GM19372 (cell line): ENCODE data around the gene PRKCA.
A peak's percentile ranks its signal among the peaks of the same experiment; 100 is the strongest.
"Not testable (repeated sequence)": the region's sequence is repeated elsewhere in the genome, so short reads cannot be mapped to it uniquely, and the experiment has no call there.

Experiments used
- ATAC-seq: cut with Tn5 transposase; IDR thresholded peaks from one replicate; pipeline ENCODE4 v1.9.1; 2021; ENCODE audit warnings: mild to moderate bottlenecking, low read depth, moderate library complexity; ENCODE audit not compliant: unreplicated experiment

PRKCA gene

DNA sequence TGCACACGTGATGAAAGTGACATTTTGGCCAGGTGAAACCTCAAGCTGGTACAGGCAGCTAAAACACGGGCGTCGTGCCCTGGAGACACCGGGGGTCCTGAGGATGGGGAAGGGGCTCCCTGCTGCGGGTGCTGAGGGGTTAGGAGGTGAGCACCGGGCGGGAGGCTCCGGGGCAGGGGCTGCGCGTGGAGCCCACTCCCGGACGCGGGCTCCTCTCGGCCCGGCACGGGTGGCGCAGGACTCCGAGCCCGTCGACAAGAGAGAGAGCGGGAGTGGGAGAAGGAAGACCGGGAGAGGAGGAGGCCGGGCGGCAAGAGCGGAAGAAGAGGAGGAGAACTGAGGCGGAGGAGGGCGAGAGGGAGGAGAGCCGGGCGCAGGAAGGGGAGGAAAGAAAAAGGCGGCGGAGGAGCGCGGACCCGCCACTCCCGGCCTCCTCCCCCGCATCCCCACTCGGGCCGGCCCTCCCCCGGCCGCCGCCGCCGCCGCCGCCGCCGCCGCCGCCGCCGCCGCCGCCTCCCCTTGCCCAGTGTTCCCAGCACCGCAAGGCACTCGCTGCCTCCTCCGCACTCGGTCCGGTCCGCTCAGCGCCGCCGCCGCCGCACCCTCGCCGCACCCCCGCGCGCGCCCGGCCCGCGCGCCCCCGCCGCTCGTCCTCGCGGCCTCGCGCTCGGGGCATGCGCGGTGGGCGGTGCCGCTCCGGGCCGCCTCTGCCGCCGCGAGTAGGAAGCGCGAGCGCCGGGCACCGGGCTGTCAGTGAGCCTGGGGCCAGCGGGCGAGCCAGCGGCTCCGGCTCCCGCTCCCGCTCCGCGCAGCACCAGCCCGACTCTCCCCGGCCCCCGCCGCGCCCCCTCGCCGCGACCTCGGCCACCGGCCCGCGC is at the start of gene PRKCA:
PRKCA (plus strand) TSS at position 750 of the 878 bp plus-strand sequence.
- ATAC-seq = peak; percentile 63

DNA sequence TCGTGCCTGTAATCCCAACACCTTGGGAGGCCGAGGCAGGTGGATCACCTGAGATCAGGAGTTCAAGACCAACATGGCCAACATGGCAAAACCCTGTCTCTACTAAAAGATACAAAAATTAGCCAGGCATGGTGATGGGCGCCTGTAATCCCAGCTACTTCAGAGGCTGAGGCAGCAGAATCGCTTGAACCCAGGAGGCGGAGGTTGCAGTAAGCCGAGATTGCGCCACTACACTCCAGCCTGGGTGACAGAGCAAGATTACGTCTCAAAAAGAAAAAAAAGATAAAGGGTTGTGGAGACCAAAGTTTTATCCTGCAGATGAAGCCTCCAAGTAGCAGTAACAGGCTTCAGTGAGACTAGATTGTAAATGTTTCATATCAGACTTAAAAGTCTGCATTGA is 49.0 kb upstream of the PRKCA start:
- not testable (repeated sequence) for ATAC-seq

DNA sequence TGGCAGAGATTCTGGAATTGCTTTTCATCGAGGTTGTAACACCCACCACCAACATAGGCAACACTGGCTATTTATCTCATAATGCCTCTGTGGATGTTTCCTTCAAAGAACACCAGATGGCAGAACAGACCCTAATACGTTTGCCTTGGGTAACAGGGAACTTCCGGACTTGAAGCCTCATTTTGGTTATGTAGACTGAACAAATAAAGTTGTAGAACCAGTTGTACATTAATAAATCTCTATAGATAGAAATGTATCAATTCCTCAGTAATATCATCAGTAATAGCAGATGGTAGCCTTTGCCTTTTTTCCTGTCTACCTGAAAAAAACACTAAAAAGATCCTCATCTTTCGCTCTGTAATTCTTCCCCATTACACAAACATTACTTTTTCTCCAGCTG is 47.3 kb upstream of the PRKCA start:
- ATAC-seq = no peak

DNA sequence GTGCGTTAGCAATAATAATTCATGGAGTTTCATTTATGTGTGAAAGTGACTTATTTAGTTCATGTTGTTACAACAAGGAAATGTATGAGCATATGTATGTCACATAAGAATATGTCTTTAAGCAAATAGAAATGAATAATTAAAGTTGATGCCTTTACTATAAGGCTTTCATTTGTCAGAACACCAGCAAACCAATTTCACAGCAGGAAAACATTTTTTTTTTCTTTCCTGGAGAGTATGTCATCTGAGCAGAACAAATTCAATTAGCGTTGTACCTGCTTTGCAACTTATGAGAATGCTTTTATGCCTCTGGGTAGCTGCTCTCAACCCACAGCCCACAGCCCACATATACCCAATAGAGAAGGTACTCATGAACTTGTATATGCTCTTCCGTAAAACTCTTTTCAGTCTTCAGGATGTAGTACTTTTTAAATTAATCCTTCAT is 46.9 kb upstream of the PRKCA start:
- no peak for ATAC-seq

DNA sequence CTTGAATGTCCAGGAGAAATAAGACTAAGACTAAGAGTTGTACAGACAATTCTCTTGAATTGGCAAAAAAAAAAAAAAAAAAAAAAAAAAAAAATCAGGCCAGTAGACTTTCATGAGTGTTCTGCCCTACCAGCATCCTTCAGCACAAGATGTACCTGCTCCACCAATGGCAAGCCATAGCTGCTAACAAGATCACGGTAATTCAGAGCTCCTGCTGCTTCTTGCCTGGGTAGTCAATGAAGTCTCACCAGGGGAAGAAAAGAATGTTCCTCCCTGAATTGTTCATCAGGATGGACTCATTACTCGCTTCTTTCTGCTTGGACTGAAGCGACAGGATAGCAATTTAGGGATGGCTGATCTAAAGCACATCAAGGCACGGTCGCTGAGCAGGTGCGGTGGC is 42.1 kb upstream of the PRKCA start:
- ATAC-seq = no peak

DNA sequence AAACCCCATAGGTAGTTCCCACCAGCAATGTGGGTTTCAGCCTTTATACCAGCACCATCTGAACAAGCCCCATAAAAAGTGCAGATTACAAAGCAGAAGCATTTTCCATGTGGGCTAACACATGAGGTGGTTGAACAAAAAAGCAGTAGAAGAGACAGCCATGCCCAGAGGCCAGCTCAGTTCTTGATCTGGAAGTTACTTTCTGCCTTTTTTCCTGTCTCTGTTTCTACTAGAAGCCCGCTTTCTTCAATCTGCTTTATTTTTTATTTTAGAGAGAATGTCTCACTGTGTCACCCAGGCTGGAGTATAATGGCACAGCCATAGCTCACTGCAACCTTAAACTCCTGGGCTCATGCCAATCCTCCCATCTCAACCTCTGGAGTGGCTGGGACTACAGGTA is 41.7 kb upstream of the PRKCA start:
- ATAC-seq = no peak

DNA sequence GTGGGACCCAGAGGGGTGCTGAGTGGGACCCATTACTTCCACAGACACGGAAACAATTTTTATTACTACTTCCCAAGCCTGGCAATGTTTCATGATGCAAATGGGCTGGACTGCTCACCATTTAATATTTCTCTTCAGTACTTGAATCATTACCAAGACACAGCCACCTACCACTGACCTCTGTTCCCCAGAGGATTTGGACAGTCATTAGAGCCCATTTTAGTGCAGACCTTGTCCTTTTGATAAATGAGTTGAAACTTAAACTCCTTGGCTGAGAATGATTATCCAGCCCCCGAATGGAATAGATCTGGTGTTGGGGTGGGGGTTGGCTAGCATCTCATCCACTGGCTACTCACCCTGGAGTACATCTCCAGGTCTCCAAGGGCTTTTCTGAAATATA is 39.6 kb upstream of the PRKCA start:
- no peak for ATAC-seq

DNA sequence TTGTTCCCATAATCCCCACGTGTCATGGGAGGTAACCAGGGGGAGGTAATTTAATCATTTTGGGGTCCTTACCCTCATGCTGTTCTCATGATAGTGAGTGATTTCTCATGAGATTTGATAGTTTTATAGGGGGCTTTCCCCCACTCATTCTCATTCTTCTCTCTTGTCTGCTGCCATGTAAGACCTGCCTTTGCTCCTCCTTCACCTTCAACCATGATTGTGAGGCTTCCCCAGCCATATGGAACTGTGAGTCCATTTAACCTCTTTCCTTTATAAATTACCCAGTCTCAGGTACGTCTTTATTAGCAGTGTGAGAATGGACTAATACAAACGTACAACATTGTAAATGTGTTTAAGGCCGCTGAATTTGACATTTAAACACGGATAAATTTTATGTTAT is 37.7 kb upstream of the PRKCA start:
- ATAC-seq = no peak

DNA sequence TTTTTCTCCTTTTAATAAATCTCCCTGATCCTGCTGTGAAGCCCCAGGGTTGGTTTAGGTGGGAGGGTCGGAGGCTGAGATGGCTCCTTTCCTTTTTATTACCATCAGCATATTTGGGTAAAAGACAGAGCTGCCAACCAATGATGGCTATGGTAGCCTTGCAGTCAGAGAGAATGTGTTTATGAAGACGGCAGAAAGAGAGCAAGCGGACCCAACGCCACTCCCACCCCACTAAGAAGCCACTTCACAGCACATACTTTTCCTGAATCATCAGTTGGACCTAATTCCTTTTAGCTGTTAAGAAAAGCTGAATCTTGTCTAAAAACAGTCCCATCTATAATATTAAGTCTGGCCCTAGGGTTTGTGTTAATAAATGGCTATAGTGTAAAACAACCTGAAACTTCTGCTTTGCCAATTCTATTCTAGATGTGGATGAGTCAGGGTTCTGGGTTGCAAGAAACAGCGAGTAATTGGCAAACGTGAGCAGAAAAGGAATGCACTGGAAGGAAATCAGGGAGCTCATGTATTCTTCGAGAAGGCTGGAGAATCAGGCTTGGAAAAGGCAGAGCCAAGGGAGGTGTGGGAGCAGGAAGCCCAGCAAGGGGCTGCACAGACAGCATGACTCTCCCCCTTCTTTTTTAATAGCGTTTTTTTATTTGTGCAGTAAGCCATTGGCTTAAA is 34.0 kb upstream of the PRKCA start:
- ATAC-seq = no peak

DNA sequence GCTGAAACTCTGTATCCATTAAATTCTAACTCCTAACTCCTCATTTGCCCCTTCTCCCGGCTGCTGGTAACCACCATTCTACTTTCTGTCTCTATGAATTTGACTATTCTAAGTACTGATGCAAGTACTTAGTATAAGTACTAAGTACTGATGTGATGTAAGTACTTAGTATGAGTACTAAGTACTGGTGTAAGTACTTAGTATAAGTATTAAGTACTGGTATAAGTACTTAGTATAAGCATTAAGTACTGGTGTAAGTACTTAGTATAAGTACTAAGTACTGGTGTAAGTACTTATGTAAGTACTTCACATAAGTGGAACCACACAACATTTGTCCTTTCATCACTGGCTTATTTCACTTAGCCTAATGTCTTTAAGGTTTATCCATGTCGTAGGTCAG is 32.3 kb upstream of the PRKCA start:
- ATAC-seq = no peak

DNA sequence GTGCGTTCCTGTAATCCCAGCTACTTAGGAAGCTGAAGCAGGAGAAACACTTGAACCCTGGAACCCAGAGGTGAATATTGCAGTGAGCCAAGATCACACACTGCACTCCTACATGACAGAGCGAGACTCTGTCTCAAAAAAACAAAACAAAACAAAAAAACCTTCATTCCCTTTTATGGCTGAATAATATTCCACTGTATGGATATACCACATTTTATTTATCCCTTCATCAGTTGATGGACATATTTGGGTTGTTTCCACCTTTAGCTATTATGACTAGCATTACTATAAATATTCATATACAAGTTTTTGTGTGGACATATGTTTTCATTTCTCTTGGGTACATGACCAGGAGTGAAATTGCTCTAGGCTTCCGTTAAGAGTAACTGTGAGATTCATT is 30.9 kb upstream of the PRKCA start:
- no peak for ATAC-seq

DNA sequence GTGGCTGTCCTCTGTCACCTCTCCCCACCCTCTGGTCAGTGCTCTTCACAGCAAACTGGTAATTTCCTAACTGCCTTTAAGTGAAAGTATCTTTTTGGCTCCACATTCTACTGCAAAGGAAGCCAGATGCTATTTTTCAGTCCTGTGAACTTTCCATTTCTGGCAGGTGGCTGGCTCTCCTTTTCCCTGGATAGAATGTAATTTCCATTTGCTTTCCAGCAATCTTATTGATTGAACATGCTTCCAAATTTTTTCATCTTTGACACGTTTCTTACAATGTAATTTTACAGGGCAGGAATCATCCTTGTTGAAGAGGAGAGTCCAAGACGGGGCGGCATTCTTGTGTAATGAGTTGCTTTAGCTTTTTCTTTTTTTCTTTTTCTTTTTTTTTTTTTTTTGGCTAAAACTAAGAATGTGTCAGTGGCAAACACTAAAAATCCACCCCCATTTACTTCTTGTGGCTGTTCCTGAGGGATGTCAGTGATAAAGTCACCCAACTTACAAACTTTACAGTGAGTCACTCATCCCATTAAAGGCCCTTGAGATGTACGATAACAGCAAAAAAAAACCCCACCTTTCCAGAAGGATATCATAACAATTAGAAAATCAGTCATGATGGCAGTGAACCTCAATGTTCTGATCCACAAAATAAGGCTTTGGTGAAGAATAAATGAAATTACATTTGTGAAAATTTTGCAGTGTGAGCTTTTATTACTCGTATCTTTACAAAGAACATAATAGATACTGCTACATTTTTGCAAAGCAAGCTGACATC is 29.4 kb upstream of the PRKCA start:
- ATAC-seq = no peak

DNA sequence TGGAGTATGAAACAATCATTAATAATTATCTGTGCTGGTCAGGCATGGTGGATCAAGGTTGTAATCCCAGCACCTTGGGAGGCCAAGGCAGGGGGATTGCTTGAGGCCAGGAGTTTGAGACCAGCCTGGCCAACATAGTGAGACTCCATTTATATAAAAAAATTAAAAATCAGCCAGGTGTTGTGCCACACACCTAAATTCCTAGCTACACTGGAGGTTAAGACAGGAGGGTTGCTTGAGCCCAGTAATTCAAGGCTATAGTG is 28.9 kb upstream of the PRKCA start:
- no peak for ATAC-seq

DNA sequence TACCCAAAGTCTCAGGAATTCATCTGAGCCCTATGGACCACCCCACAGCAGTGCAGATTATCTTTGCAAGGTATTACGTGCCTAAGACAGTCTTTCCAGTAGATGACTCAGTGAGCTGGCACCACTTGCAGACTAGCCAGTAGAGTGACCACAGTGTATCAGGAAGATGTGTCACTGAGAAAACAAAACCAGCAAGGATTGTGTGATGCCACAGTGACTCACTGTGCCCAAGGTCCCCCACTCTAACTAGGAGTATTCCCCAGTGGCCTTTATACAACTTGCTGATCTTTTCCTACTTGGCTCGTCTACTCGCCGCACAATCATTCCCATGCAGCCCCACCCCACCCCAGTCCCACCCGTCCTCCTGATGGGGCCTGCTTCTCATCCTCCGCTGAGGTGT is 26.8 kb upstream of the PRKCA start:
- ATAC-seq = no peak

DNA sequence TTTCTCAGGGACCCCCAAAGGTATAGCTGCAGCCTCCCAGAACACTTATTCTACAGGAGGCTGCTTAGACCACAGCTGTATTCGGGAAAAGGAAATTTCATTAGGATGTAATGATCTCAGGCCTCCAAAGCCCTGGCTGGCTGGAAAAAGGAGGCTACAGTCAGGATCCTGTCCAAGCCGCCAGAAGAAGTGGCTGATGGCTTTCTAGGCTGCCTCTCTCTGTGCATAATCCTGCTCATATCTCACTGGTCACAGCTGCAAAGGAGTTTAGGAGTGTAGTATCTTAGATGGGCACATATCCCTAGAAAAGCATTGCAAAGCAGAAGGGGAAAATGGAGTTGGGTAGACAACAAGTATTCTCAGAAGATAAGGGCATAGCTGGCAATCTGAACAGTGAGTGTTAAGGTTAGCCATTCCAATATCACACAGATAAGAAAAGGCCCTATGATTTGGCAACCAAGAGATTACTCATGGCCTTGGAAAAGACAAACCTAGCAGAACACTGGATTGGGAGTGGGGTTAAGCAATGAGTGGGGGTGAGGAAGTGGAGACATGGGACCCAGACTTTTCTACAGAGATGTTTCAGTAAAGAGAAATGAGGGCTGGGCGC is 26.0 kb upstream of the PRKCA start:
- ATAC-seq = no peak

DNA sequence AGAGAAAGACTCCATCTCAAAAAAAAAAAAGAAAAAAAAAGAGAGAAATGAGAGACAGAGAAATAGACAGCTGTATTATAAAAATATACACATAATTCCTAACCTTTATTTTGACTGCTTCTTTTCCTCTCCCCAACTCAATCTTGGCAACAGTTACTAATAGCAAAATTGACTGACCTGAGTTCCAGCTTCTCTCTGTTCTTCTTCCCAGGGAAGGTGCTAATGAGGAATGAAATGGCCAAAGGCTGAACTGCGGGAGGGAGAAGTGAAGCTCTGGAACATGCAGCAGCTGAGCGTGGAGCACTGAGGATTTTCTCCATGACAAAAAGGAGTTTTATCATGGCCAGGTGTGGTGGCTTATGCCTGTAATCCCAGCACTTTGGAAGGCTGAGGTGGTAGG is 25.2 kb upstream of the PRKCA start:
- no peak for ATAC-seq

DNA sequence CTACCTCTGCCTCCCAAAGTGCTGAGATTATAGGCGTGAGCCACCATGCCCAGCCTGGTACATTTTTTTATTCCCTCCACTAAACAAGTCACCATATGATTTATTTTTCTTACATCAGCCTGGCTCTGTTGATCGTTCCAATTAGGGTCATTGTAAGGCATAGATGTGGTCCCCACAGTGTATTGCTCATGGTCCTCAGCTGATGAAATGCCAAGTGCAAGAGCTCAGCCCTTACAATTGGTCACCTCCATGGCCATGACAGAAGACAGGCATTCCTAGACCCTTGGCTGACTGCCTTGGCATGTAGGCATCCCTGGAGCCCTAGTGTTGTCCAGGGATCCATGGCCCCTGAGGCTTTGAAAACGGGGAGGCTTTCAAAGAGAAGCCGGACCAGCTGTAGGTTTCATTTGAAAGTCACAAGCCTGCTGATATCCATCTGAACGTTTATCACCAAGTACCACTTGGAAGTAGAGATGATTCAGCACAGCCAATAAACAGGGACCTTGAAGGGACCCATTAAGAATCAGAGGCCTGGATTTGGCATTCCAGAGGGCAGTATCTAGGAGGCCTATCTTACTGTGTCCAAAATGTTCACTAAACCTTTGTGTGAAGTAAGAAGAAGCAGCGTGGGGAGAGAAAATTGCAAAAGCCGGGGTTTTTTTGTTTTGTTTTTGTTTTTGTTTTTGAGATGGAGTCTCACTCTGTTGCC is 20.6 kb upstream of the PRKCA start:
- ATAC-seq = no peak

DNA sequence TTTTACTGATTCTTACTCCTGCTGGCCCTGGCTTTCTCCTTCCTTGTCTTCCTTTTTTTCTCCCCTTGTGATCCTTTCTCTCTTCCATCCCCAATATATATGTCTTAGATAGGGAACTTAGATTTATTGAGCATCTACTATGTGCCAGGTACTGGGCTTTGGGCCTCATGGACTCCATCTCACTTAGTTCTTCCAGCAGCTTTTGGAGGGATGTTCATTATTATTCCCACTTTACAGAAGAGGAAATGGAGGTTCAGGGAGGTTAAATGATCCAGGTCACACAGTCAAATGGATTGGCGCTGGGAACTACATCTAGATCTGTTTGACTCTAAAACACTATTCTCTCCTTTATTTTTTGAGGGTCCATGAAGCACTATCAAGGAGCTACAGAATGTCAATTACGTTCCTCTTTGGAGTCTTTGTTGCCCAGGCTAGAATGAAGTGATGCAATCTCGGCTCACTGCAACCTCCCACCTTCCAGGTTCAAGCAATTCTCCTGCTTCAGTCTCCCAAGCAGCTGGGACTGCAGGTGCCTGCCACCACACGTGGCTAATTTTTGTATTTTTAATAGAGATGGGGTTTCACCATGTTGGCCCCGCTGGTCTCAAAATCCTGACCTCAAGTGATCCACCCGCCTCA is 19.0 kb upstream of the PRKCA start:
- ATAC-seq = no peak

DNA sequence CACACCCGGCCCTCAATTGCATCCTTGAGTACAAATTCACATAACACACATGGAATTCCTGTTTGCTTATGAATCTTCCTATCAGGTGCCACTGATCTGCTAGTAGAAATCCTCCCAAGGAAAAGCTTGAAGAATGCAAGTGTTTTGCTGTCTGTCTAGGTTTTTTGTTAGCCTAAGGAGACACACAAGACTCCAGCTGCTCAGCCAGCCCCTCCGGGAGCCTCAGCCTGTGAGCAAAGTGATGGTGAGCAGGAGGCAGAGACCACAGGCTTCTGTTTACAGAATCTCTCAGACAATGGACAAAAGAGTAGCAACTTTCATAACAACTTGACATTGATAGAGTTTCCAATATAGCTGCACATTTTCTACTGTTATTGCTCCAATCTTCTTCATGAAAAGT is 18.4 kb upstream of the PRKCA start:
- no peak for ATAC-seq

DNA sequence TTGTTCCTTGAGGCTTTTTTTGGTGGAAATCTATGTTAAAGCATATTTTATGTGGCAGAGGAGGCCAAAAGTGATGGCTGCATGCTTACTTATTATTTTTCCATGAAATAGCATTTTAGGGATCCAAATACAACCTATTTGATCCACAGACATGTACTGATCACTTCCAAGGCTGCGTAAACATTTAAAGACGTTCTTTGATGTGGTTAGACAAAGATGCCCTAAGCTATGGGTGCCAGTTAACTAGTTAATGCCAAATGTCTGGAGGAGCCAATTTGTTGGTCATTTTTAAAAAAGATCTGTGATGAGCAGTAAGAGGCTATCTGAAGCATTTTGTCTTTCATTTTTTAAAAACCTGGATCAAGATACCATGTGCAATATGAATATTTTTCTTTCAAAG is 17.3 kb upstream of the PRKCA start:
- ATAC-seq = no peak
